Type B pancreatic cell (in vitro differentiated cells): ENCODE data around the gene PURB. TPM values are rescaled to one million over a fixed set of nuclear protein-coding genes. Genes with fewer than 3 reads are reported as not detected.

ENCODE experiments used
- DNase-seq: peaks from one replicate; pipeline ENCODE4 v3.0.0; 2021; ENCODE audit warnings: mixed read lengths; ENCODE audit not compliant: unreplicated experiment; ENCODE audit errors: extremely low spot score
- H3K27ac Mint-ChIP-seq: 2 replicates; pipeline ENCODE4 v1.8.0; 2021; ENCODE audit warnings: mild to moderate bottlenecking, mixed read lengths
- H3K27me3 Mint-ChIP-seq: 2 replicates; pipeline ENCODE4 v1.8.0; 2021; ENCODE audit warnings: mixed read lengths
- H3K36me3 Mint-ChIP-seq: 2 replicates; pipeline ENCODE4 v1.8.0; 2021; ENCODE audit warnings: mixed read lengths
- H3K4me1 Mint-ChIP-seq: one replicate; pipeline ENCODE4 v1.8.0; 2021; ENCODE audit warnings: mixed read lengths; ENCODE audit not compliant: unreplicated experiment
- H3K4me3 Mint-ChIP-seq: 2 replicates; pipeline ENCODE4 v1.8.0; 2021; ENCODE audit warnings: mild to moderate bottlenecking, mixed read lengths
- H3K9me3 Mint-ChIP-seq: 2 replicates; pipeline ENCODE4 v1.8.0; 2021; ENCODE audit warnings: mixed read lengths
- CTCF ChIP-seq: fragments of 200-600 bp; sonication (generic); conservative IDR thresholded peaks from 2 replicates; pipeline ENCODE4 v1.5.0; 2021; ENCODE audit warnings: antibody characterized with exemption, mild to moderate bottlenecking
- total RNA-seq: library from RNA; stranded (reverse); gene quantifications from 2 replicates; pipeline ENCODE4 v1.2.1, GENCODE V29; 2021; ENCODE audit warnings: low replicate concordance

PURB gene
- total RNA-seq, 1 donor from 2014 or later = 29.0 TPM

GRCh38 chr7:44891791-44892190, 6.5 kb upstream of the PURB start:
- no peaks in the 10 kb centered on the region for H3K4me1 Mint-ChIP-seq
- no peak for TF ChIP-seq CTCF
- no peak overlapping the region for H3K4me3 Mint-ChIP-seq
- no peak for DNase-seq
- no peaks in the 10 kb centered on the region for H3K36me3 Mint-ChIP-seq
- no peaks in the 10 kb centered on the region for H3K9me3 Mint-ChIP-seq
- H3K27me3 Mint-ChIP-seq = peaks cover 6% of the 10 kb centered on the region
- H3K27ac Mint-ChIP-seq = peak overlapping the region; percentile 11

- no peaks in the 10 kb centered on the region for H3K9me3 Mint-ChIP-seq
- H3K36me3 Mint-ChIP-seq = no peaks in the 10 kb centered on the region
- peak overlapping the region; percentile 11 for H3K27ac Mint-ChIP-seq
- H3K4me3 Mint-ChIP-seq = no peak overlapping the region
- no peak for DNase-seq
- no peak for TF ChIP-seq CTCF
- no peaks in the 10 kb centered on the region for H3K4me1 Mint-ChIP-seq
- peaks cover 6% of the 10 kb centered on the region for H3K27me3 Mint-ChIP-seq
These were observed 6.0 kb upstream of the PURB start for GRCh38 chr7:44891372-44891771.

- Mint-ChIP-seq H3K4me1 (peaks cover 8% of the 10 kb centered on the region), H3K27me3 (peaks cover 3% of the 10 kb centered on the region), H3K36me3 (peaks cover 3% of the 10 kb centered on the region), H3K4me3 (no peak overlapping the region), H3K27ac (peak overlapping the region; percentile 25), H3K9me3 (no peaks in the 10 kb centered on the region)
- no peak for DNase-seq
- TF ChIP-seq CTCF = no peak
These were observed 3.9 kb upstream of the PURB start for GRCh38 chr7:44889086-44889781.

GRCh38 chr7:44887293-44887692, 2.0 kb upstream of the PURB start:
- no peak for DNase-seq
- Mint-ChIP-seq H3K4me3 (no peak overlapping the region), H3K4me1 (peaks cover 18% of the 10 kb centered on the region), H3K9me3 (no peaks in the 10 kb centered on the region), H3K36me3 (peaks cover 13% of the 10 kb centered on the region), H3K27ac (peak overlapping the region; percentile 24), H3K27me3 (no peaks in the 10 kb centered on the region)
- no peak for TF ChIP-seq CTCF

- no peak for DNase-seq
- Mint-ChIP-seq H3K36me3 (peaks cover 22% of the 10 kb centered on the region), H3K27ac (peak overlapping the region; percentile 96), H3K9me3 (no peaks in the 10 kb centered on the region), H3K27me3 (no peaks in the 10 kb centered on the region), H3K4me3 (peak overlapping the region; percentile 94), H3K4me1 (peaks cover 41% of the 10 kb centered on the region)
- TF ChIP-seq CTCF = no peak
These were observed 523 bp downstream of the PURB start for GRCh38 chr7:44884621-44885393.
